Uterus (tissue), 4 donors: ENCODE data around the gene CXCR4. TPM values are rescaled to one million over a fixed set of nuclear protein-coding genes. Genes with fewer than 3 reads are reported as not detected.

Experiments
- DNase-seq, 2 donors: peaks; one replicate each; pipeline ENCODE4 v3.0.0-alpha.2; 2019 to 2020
- H3K27ac ChIP-seq, 2 donors: fragments of 200-600 bp; sonication (generic); 1 replicate in 1 of 2; 2 replicates in 1 of 2; pipeline ENCODE4 v1.5.1; 2016 to 2018
- H3K27me3 ChIP-seq, 2 donors: fragments of 200-600 bp; sonication (generic); one replicate each; pipeline ENCODE4 v1.5.1; 2018 to 2019; ENCODE audit warnings: control low read depth in 1 of 2
- H3K36me3 ChIP-seq, 2 donors: fragments of 200-600 bp; sonication (generic); one replicate each; pipeline ENCODE4 v1.5.1; 2019; ENCODE audit warnings: control low read depth in 1 of 2
- H3K4me1 ChIP-seq, 2 donors: fragments of 200-600 bp; sonication (generic); one replicate each; pipeline ENCODE4 v1.5.1; 2018 to 2019; ENCODE audit warnings: control low read depth in 1 of 2
- H3K4me3 ChIP-seq, 2 donors: fragments of 200-600 bp; sonication (generic); 1 replicate in 1 of 2; 2 replicates in 1 of 2; pipeline ENCODE4 v1.5.1; 2018 to 2019; ENCODE audit warnings: mild to moderate bottlenecking in 1 of 2
- H3K9me3 ChIP-seq, 2 donors: fragments of 200-600 bp; sonication (generic); one replicate each; pipeline ENCODE4 v1.5.1; 2019; ENCODE audit warnings: control low read depth in 1 of 2
- CTCF ChIP-seq, 4 experiments: fragments of 200-600 bp in 2 of 4; fragments of 450-650 bp in 2 of 4; sonication (generic) in 2 of 4; IDR thresholded peaks; one replicate each; pipeline ENCODE4 v1.5.1; 2016 to 2019; ENCODE audit warnings: antibody characterized with exemption in 4 of 4, mild to moderate bottlenecking in 2 of 4, moderate library complexity in 1 of 4
- POLR2A ChIP-seq, 2 donors: fragments of 450-650 bp; IDR thresholded peaks; one replicate each; pipeline ENCODE4 v1.6.1; 2016; ENCODE audit warnings: antibody characterized with exemption in 2 of 2, mild to moderate bottlenecking in 1 of 2, moderate library complexity in 1 of 2
- intact Hi-C: fragments of 100-400 bp; cut with DNase I; formaldehyde crosslinking; loops from one replicate; pipeline ENCODE4 v1.15.1; 2023; ENCODE audit warnings: low total_unique reads
- total RNA-seq, 4 donors: library from RNA; depleted of rRNA in 3 of 4; stranded (reverse); fragments of >200 nt in 3 of 4; gene quantifications; one replicate each; pipeline versions ENCODE4 v1.1.0 to v1.2.4, GENCODE V29; 2014 to 2023
- donor health status: DM: yes; HTN: yes; CAD: no.

CXCR4 gene
- total RNA-seq, 4 donors from 2014 or later = 2.6 to 39.5 (median 19.7) TPM

- Histone ChIP-seq H3K27ac (no peak overlapping the region), H3K4me3 (no peak overlapping the region), H3K36me3 (no peaks in the 10 kb centered on the region), H3K27me3 (no peaks in the 10 kb centered on the region), H3K4me1 (no peaks in the 10 kb centered on the region), H3K9me3 (no peaks in the 10 kb centered on the region)
- intact Hi-C loops = no loop called here
- DNase-seq = no peak
- TF ChIP-seq POLR2A (IDR thresholded peaks at IDR 0.05) = no peak
- TF ChIP-seq CTCF (IDR thresholded peaks at IDR 0.05) = no peak
Observed at GRCh38 chr2:136141510-136142149, 23.7 kb upstream of the CXCR4 start.

DNA sequence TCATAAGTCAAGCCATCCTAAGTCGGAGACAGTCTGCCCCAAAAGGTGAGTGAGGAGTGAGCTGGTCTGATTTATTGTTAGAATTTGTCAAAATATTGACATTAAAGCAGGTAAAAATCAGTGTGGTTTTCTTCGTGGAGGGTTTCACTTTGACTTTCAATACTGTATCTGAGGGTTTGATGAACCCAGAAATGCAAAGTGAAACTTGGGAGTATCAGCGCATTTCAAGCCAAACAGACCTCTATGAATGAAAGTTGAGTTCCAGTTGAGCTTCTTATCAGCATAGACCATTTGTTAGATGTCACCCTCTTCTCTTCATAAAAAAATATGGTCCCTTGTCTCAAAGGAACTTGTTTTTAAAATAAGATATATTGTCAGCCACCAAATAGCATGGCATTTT, 21.7 kb upstream of the CXCR4 start:
- Histone ChIP-seq H3K4me3 (no peak overlapping the region), H3K4me1 (no peaks in the 10 kb centered on the region), H3K9me3 (no peaks in the 10 kb centered on the region), H3K36me3 (no peaks in the 10 kb centered on the region), H3K27ac (no peak overlapping the region), H3K27me3 (no peaks in the 10 kb centered on the region)
- TF ChIP-seq POLR2A (IDR thresholded peaks at IDR 0.05) (no peak), CTCF (IDR thresholded peaks at IDR 0.05) (no peak)
- intact Hi-C loops = no loop called here
- no peak for DNase-seq

DNA sequence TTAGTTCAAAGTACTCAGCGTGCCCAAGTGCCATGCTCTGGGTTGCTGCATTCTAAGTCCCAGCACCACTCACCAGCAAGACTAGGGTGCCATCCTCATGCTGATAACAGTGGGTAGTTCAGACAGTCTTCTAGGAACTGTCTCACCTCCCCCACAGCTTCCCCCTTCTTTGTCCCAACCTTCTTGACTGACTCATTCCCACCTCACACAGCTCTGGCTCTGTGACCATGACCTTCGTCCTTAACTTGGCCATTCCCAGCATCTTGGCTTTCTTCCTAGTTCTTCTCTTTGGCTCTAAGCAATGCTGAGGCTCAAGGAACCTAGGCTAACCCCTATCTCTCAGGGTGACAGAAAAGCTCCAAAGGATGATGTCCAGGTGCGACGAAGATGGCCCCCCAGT, 20.0 kb upstream of the CXCR4 start:
- H3K27me3 ChIP-seq = no peaks in the 10 kb centered on the region
- intact Hi-C loops = no loop called here
- no peaks in the 10 kb centered on the region for H3K9me3 ChIP-seq
- no peak overlapping the region for H3K4me3 ChIP-seq
- no peak for DNase-seq
- H3K4me1 ChIP-seq = no peaks in the 10 kb centered on the region
- H3K27ac ChIP-seq = no peak overlapping the region
- no peaks in the 10 kb centered on the region for H3K36me3 ChIP-seq
- TF ChIP-seq POLR2A (IDR thresholded peaks at IDR 0.05) = no peak
- TF ChIP-seq CTCF (IDR thresholded peaks at IDR 0.05) = no peak

DNA sequence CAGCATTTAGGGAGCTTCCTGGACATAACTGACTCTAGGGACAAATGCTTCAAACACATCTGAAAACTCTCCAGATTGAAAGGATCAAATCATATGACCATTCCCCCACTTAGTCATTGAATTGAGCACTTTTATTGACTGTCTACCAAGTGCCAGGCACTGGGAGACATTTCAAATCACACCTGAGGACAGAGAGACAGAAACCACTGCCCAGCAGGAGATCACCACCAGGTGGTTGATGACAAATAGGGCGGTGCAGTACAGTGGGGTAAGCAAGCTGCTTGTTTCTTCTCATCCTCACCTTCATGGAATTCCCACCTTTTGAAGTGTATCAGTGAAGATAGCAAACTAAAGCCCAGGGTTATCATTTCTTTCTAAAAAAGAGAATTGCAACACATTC, 19.0 kb upstream of the CXCR4 start:
- intact Hi-C loops = no loop called here
- no peaks in the 10 kb centered on the region for H3K27me3 ChIP-seq
- no peak overlapping the region for H3K27ac ChIP-seq

More for the DNA sequence above, 19.0 kb upstream of the CXCR4 start:
- TF ChIP-seq POLR2A (IDR thresholded peaks at IDR 0.05) (no peak), CTCF (IDR thresholded peaks at IDR 0.05) (no peak)
- Histone ChIP-seq H3K36me3 (no peaks in the 10 kb centered on the region), H3K9me3 (no peaks in the 10 kb centered on the region), H3K4me3 (no peak overlapping the region), H3K4me1 (no peaks in the 10 kb centered on the region)
- no peak for DNase-seq
